ENCODE measurements around the gene SLC8B1.

GRCh38 chr12:113366827-113367226 is 31.9 kb upstream of the SLC8B1 start:
- TF ChIP-seq CTCF (IDR thresholded peaks at IDR 0.05): no peak
- no peak for TF ChIP-seq ZFX (IDR thresholded peaks at IDR 0.05; ENCODE audit: borderline replicate concordance)
